NB4 (cell line): ENCODE measurements around the gene RASAL2.
"Not testable (repeated sequence)": the region's sequence is repeated elsewhere in the genome, so short reads cannot be mapped to it uniquely, and the experiment has no call there.

Source experiments
- DNase-seq: peaks from one replicate; pipeline ENCODE4 v3.0.0; 2010; ENCODE audit warnings: low read depth
- H3K4me3 ChIP-seq: one replicate; pipeline ENCODE4 v1.5.1; 2011; ENCODE audit warnings: mild to moderate bottlenecking, low read depth, low read length, moderate library complexity
- CTCF ChIP-seq: IDR thresholded peaks from one replicate; pipeline ENCODE4 v1.5.1; 2012; ENCODE audit warnings: low read depth, low read length
- MAX ChIP-seq: IDR thresholded peaks from 2 replicates; pipeline ENCODE4 v1.6.1; 2011; ENCODE audit warnings: low read depth, low read length
- MYC ChIP-seq: IDR thresholded peaks from 2 replicates; pipeline ENCODE4 v1.6.1; 2011; ENCODE audit warnings: low read depth, low read length
- POLR2A ChIP-seq: IDR thresholded peaks from 2 replicates; pipeline ENCODE4 v1.6.1; 2011; ENCODE audit warnings: mild to moderate bottlenecking; ENCODE audit not compliant: insufficient read length; ENCODE audit errors: extremely low read depth

Gene RASAL2

GRCh38 chr1:178502856-178503255, 409.0 kb downstream of the RASAL2 start:
- DNase-seq = no peak
- H3K4me3 ChIP-seq = no peak overlapping the region
- no peak for TF ChIP-seq CTCF
- no peak for TF ChIP-seq MAX
- TF ChIP-seq POLR2A = no peak
- TF ChIP-seq MYC = no peak

- not testable (repeated sequence) for DNase-seq, H3K4me3 ChIP-seq
These were observed 409.4 kb downstream of the RASAL2 start for GRCh38 chr1:178503316-178503715.

GRCh38 chr1:178503849-178504248, 409.9 kb downstream of the RASAL2 start:
- H3K4me3 ChIP-seq = no peak overlapping the region
- no peak for DNase-seq
- TF ChIP-seq CTCF = no peak
- TF ChIP-seq MAX = no peak
- no peak for TF ChIP-seq POLR2A
- no peak for TF ChIP-seq MYC

GRCh38 chr1:178504286-178504685, 410.4 kb downstream of the RASAL2 start:
- DNase-seq = no peak
- TF ChIP-seq MYC = no peak
- TF ChIP-seq MAX = no peak
- no peak for TF ChIP-seq POLR2A
- TF ChIP-seq CTCF = no peak
- H3K4me3 ChIP-seq = no peak overlapping the region

GRCh38 chr1:178506177-178506576, 412.3 kb downstream of the RASAL2 start:
- H3K4me3 ChIP-seq = no peak overlapping the region
- TF ChIP-seq MAX (no peak), MYC (no peak), CTCF (no peak), POLR2A (no peak)
- DNase-seq = no peak

GRCh38 chr1:178506669-178507068, 412.8 kb downstream of the RASAL2 start:
- DNase-seq = no peak

More at GRCh38 chr1:178506669-178507068, 412.8 kb downstream of the RASAL2 start:
- no peak for TF ChIP-seq MAX
- TF ChIP-seq MYC = no peak
- TF ChIP-seq POLR2A = no peak
- TF ChIP-seq CTCF = no peak
- H3K4me3 ChIP-seq = no peak overlapping the region
